ENCODE measurements around the gene CD9.

Gene CD9

GRCh38 chr12:6211421-6211869 is 11.2 kb downstream of the CD9 start:
- no peak for DNase-seq
- no peak overlapping the region for H3K4me3 ChIP-seq (ENCODE audit: low read depth in 1 of 2, low read length in 2 of 2)
- H3K79me2 ChIP-seq (ENCODE audit: insufficient read depth, low read length) = no peaks in the 10 kb centered on the region

GRCh38 chr12:6212086-6212485 is 11.9 kb downstream of the CD9 start:
- Histone ChIP-seq H3K27ac (ENCODE audit: low read length) (no peak overlapping the region), H3K79me2 (ENCODE audit: insufficient read depth, low read length) (no peaks in the 10 kb centered on the region), H3K4me2 (ENCODE audit: insufficient read depth, low read length) (no peak overlapping the region), H3K4me3 (ENCODE audit: low read depth in 1 of 2, low read length in 2 of 2) (no peak overlapping the region), H3K27me3 (ENCODE audit: insufficient read depth, low read length, poor library complexity) (peaks cover 23% of the 10 kb centered on the region), H3K9me3 (ENCODE audit: insufficient read depth, low read length, severe bottlenecking) (no peaks in the 10 kb centered on the region), H4K20me1 (ENCODE audit: insufficient read depth, low read length) (no peaks in the 10 kb centered on the region), H3K4me1 (ENCODE audit: insufficient read depth, low read length) (no peaks in the 10 kb centered on the region), H3K9ac (ENCODE audit: low read depth, low read length) (no peak overlapping the region), H3K36me3 (ENCODE audit: insufficient read depth, low read length) (no peaks in the 10 kb centered on the region), H2AFZ (ENCODE audit: low read depth, low read length) (no peak overlapping the region)
- no peak for ATAC-seq (ENCODE audit: insufficient read depth, low read depth)
- DNase-seq = no peak
- TF ChIP-seq CTCF (IDR thresholded peaks at IDR 0.05; ENCODE audit: borderline replicate concordance, extremely low read depth, low read length, poor library complexity, severe bottlenecking) (no peak), EZH2 (IDR thresholded peaks at IDR 0.05; ENCODE audit: borderline replicate concordance, low read depth, low read length, severe bottlenecking) (no peak)

More at GRCh38 chr12:6211421-6211869, 11.2 kb downstream of the CD9 start:
- no peak for ATAC-seq (ENCODE audit: insufficient read depth, low read depth)
- Histone ChIP-seq H3K4me2 (ENCODE audit: insufficient read depth, low read length) (no peak overlapping the region), H2AFZ (ENCODE audit: low read depth, low read length) (no peak overlapping the region), H3K9ac (ENCODE audit: low read depth, low read length) (no peak overlapping the region), H3K9me3 (ENCODE audit: insufficient read depth, low read length, severe bottlenecking) (no peaks in the 10 kb centered on the region), H3K27me3 (ENCODE audit: insufficient read depth, low read length, poor library complexity) (peaks cover 23% of the 10 kb centered on the region), H3K36me3 (ENCODE audit: insufficient read depth, low read length) (no peaks in the 10 kb centered on the region), H3K27ac (ENCODE audit: low read length) (no peak overlapping the region), H4K20me1 (ENCODE audit: insufficient read depth, low read length) (no peaks in the 10 kb centered on the region), H3K4me1 (ENCODE audit: insufficient read depth, low read length) (no peaks in the 10 kb centered on the region)
- TF ChIP-seq CTCF (IDR thresholded peaks at IDR 0.05; ENCODE audit: borderline replicate concordance, extremely low read depth, low read length, poor library complexity, severe bottlenecking) (no peak), EZH2 (IDR thresholded peaks at IDR 0.05; ENCODE audit: borderline replicate concordance, low read depth, low read length, severe bottlenecking) (no peak)

- peaks cover 23% of the 10 kb centered on the region for H3K27me3 ChIP-seq (ENCODE audit: insufficient read depth, low read length, poor library complexity)
- no peaks in the 10 kb centered on the region for H3K9me3 ChIP-seq (ENCODE audit: insufficient read depth, low read length, severe bottlenecking)
- H3K4me1 ChIP-seq (ENCODE audit: insufficient read depth, low read length) = no peaks in the 10 kb centered on the region
- DNase-seq (no peak), ATAC-seq (ENCODE audit: insufficient read depth, low read depth) (no peak)
- H3K4me2 ChIP-seq (ENCODE audit: insufficient read depth, low read length) = no peak overlapping the region
- H3K27ac ChIP-seq (ENCODE audit: low read length) = no peak overlapping the region
- no peak overlapping the region for H2AFZ ChIP-seq (ENCODE audit: low read depth, low read length)
- no peaks in the 10 kb centered on the region for H3K36me3 ChIP-seq (ENCODE audit: insufficient read depth, low read length)
- no peaks in the 10 kb centered on the region for H3K79me2 ChIP-seq (ENCODE audit: insufficient read depth, low read length)
- H3K9ac ChIP-seq (ENCODE audit: low read depth, low read length) = no peak overlapping the region
- TF ChIP-seq CTCF (IDR thresholded peaks at IDR 0.05; ENCODE audit: borderline replicate concordance, extremely low read depth, low read length, poor library complexity, severe bottlenecking) (no peak), EZH2 (IDR thresholded peaks at IDR 0.05; ENCODE audit: borderline replicate concordance, low read depth, low read length, severe bottlenecking) (no peak)
- H4K20me1 ChIP-seq (ENCODE audit: insufficient read depth, low read length) = no peaks in the 10 kb centered on the region
- H3K4me3 ChIP-seq (ENCODE audit: low read depth in 1 of 2, low read length in 2 of 2) = no peak overlapping the region
Measured at GRCh38 chr12:6213969-6214368, 13.8 kb downstream of the CD9 start.

GRCh38 chr12:6214633-6215032 is 14.4 kb downstream of the CD9 start:
- Histone ChIP-seq H4K20me1 (ENCODE audit: insufficient read depth, low read length) (no peaks in the 10 kb centered on the region), H3K9ac (ENCODE audit: low read depth, low read length) (no peak overlapping the region), H3K27me3 (ENCODE audit: insufficient read depth, low read length, poor library complexity) (peaks cover 23% of the 10 kb centered on the region), H2AFZ (ENCODE audit: low read depth, low read length) (no peak overlapping the region), H3K36me3 (ENCODE audit: insufficient read depth, low read length) (no peaks in the 10 kb centered on the region), H3K4me2 (ENCODE audit: insufficient read depth, low read length) (no peak overlapping the region), H3K79me2 (ENCODE audit: insufficient read depth, low read length) (no peaks in the 10 kb centered on the region), H3K4me3 (ENCODE audit: low read depth in 1 of 2, low read length in 2 of 2) (no peak overlapping the region), H3K9me3 (ENCODE audit: insufficient read depth, low read length, severe bottlenecking) (no peaks in the 10 kb centered on the region), H3K4me1 (ENCODE audit: insufficient read depth, low read length) (no peaks in the 10 kb centered on the region), H3K27ac (ENCODE audit: low read length) (no peak overlapping the region)
- TF ChIP-seq EZH2 (IDR thresholded peaks at IDR 0.05; ENCODE audit: borderline replicate concordance, low read depth, low read length, severe bottlenecking) (no peak), CTCF (IDR thresholded peaks at IDR 0.05; ENCODE audit: borderline replicate concordance, extremely low read depth, low read length, poor library complexity, severe bottlenecking) (no peak)
- ATAC-seq (ENCODE audit: insufficient read depth, low read depth) (no peak), DNase-seq (no peak)

All from DND-41 (cell line).